ENCODE results near the gene ECHS1.

ECHS1 gene

DNA sequence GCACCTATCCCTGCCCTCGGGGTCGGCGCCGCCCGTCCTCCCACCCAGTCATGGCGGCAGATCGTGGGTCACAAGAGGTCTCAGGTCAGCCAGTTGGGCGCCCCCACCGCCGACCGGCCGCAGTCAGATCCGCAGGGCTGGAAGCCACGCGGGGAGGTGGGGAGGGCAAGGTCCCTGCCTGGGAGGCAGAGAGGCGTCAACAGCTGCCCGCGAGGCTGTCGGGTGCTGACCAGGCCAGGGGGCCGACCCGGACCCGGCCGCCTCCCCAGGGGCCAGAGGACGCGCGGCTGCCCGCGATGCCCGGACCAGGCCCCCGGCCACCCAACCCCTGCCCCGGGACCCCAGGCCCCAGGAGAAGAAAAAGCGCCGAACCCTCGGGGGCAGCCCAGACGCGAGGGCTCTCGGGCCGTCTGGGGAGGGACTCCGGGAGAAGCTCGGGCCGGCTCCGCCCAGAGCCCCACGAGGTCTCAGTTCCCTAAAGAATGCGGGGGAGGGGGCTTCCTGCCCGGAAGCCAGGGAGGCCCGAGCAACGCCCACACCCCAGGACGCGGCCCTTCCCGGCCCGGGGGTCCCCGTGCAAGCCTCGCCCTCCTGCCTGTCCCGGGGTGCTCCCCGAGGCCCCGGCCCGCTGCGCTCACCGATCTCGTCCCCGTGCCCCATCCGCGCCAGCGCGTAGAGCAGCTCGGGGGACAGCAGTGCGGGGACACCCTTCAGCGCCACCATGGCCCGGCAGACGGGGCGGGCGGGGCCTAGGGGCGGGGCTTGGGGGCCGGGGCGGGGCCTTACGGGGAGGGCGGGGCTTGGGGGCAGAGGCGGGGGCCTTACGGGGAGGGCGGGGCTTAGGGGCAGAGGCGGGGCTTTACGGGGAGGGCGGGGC, 15.6 kb downstream of the ECHS1 start, which contains the start of gene FUOM:
FUOM (minus strand) TSS at position 735 of the 877 bp plus-strand sequence; CDS start at position 723, 12 bp downstream.
- peak; percentile 32 for DNase-seq

DNA sequence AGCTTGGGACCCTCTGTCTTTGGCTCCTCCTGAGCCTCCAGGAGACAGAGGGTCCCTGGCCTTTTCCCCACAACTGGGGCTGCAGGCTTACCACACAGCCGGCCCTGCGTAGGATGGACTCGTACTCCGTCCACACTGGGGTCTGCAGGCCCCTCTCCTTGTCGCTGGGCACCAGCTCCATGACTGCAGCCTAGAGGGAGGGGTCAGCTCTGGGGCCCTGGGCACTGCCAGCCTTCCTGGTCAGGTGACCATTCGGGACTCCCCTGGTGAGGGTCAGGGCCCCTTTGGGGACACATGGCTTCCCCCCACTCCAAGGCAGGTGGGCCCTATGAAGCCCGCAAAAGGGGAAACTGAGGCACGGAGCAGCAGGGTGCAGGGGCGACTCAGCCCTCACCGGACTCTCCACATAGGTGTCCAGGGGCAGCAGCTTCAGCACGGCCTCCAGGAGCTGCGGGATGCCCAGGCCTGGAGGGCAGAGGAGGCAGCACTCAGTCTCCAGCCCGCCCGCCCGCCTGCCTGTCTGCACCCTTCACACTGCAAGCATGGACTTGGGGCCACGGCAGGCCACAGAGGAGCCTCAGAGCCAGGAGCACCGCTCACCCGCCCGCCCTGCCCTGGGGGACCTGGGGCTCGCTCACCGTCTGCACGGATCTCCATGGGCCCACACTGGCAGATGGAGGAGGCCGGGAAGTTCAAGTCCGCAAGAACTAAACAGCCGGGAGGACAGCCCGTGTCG, 16.4 kb downstream of the ECHS1 start:
- no peak for DNase-seq

DNA sequence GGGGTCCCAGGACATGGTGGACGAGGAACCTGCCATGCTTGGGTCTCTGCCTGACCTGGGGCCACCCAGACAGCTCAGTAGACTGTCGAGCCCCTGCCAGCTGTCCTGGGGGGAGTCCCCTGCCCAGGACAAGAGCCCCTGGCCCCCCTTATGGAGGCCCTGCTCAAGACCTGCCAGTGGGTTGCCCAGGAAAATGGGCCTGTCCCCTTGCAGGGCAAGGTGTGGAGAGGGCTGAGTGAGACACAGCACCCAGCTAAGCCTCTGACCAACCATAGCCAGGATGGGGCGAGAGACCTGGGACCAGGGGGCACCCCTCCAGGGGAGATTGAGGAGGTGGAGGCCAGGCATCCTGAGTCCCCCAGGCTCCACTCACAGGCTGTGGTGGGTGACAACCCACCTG, 17.2 kb downstream of the ECHS1 start:
- no peak for DNase-seq

DNA sequence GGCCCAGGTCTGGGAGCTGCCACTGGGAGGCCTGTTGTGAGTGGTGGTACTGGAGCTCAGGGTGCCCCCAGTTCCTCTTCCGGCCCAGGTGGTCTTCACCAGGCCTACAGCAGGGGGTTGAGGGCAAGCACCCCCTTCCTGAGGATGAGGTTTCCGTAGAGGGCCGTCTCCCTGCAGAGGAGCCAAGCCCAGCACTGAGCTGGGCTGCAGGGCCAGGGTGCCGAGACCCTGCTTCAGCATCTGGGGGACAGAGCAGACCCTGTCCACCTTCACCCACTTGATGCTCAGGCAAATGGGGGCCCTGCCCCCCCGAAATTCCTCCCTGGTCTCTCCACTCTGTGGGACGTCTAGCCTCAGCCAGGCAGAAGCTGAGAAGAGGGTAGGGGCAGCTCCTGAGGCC, 17.9 kb downstream of the ECHS1 start:
- DNase-seq = no peak

DNA sequence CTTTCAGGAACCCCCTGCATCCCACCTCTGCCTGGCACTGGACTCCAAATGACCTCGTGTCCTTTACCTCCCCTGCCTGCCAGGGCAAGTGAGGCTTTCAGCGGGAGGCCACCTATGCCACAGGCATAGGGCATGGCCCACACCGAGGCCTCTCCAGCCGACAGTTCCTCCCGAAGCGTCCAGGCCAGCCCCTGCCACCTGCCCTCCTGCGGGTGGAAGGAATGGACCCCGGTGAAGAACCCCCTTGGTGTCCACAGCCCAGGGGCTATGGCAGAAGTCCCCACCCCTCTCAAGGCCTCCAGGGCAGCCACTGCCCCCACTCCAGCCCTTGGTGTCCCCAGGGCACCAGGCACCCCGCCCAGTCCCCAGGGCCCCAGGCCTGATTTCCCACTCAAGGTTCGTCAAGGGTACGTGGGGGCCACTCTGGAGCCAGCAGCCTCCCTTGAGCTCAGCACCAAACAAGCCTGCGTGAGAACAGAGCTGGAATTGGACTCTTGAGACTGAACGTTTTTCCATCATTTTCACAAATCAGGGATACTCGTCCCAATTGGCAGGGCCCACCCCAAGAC, 18.4 kb downstream of the ECHS1 start:
- no peak for DNase-seq

DNA sequence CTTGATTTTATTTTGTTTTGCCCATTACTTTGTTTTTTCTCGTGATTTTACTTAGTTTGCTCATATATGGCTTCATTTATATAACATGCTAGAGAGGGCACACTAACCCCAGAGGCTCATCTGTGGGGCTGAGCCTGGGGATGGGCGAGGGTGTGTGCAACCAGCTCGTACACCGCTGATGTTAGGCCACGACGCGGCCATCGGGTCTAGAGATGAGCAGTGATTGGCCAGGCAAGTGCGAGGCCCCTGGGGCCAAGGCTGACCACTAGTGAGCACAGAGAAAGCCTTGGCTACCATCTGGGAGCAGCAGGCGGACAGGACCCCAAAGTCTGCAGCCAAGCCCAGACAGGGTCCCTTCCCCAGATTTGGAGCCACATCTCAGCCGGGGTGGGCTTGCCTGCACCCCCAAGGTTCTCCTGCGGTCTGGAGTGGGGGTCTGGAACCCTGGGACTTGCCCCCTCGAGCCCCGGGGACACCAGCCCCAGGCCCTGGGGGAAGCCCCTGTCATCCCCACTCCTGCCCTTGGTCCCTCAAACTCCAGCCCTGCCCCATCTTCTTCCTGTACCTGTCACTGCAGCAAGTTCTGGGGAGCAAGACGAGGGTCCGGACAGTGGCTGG, 19.1 kb downstream of the ECHS1 start:
- DNase-seq = no peak

DNA sequence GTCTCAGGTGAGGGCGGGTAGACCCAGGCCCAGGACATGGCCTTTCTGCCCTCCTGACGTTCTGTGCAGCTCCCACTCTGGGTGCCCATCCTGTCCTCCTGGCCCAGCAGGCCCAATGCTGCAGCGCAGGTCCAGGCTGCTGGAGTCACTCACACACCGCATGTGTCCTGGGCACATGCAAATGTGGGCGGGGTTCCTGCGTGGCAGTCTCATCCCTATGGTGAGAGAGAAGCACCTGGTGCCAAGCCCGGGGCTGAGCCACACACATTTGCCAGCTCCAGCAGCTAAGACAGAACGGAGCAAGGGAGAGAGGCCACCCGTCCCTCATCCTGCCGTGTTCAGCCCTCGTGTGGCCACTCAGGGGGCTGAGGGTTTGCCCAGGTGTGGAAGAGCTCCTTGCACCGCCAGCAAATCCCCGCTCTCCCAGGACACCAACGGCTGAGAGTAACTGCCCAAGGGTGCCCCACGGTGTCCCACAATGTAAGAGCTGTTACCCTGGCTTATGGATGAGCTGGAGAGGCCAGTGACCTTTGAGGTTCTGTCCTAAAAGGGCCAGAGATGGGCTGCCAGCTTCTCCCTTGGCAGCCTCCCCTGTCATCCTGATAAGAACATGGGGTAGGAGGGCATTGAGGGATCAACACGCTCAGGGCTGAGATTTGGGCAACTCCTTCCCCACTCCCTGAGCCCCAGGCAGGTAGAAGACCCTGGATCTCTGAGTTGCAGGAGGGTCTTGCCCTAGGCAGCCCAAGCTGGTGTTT, 19.8 kb downstream of the ECHS1 start:
- no peak for DNase-seq

DNA sequence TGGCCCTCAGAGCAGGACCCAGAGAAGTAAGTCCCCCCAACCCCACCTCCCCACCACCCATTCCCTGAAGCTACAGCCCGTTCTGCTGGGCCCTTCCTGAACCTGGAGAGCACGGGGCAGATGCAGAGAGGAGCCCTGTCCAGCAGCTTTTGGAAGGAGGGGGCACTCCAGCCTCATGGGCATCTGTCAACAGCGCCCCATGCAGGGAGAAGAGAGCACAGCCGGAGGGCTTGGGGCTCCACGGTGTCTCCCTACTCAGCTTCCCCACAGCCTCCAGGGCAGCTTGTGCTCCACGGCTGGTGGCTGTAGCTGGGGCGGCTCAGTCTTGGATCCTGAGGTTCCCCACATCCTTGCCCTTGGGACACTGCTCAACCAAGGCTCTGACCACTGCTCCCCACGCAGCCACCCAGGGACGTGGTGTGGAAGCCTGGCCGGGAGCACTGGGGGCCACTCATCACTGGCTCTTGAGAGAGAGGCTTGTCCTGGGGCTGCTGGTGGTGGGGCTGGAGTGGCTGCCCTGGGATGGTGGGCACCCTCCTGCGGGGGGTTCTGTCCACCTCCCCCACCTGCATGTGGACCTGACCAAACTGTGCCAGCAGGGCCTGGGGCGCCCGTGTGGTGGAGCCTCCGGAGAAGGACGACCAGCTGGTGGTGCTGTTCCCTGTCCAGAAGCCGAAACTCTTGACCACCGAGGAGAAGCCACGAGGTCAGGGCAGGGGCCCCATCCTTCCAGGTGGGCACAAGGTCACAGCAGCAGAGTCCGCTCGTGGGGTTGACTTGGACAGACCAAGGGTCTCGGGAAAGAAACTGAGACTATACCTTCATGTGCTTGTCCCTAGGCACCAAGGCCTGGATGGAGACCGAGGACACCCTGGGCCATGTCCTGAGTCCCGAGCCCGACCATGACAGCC, 21.5 kb downstream of the ECHS1 start:
- DNase-seq = no peak

DNA sequence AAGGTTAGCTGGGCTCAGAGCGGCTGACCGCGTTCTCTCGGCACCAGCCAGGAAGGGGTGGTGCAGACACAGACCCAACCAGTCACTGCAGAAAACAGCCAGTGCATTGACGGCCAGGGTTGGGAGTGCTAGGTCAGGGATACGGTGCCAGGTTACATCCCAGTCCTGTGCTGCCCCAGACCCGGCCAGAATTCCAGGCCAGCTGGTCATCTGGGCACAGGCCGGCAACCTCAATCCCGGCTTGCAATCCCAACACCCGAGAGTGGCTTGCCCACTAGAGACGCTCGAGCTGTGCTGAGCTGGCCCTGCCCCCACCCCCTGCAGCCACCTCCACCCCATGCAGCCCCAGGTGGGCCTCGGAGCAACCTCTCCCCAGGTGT, 22.2 kb downstream of the ECHS1 start:
- no peak for DNase-seq

DNA sequence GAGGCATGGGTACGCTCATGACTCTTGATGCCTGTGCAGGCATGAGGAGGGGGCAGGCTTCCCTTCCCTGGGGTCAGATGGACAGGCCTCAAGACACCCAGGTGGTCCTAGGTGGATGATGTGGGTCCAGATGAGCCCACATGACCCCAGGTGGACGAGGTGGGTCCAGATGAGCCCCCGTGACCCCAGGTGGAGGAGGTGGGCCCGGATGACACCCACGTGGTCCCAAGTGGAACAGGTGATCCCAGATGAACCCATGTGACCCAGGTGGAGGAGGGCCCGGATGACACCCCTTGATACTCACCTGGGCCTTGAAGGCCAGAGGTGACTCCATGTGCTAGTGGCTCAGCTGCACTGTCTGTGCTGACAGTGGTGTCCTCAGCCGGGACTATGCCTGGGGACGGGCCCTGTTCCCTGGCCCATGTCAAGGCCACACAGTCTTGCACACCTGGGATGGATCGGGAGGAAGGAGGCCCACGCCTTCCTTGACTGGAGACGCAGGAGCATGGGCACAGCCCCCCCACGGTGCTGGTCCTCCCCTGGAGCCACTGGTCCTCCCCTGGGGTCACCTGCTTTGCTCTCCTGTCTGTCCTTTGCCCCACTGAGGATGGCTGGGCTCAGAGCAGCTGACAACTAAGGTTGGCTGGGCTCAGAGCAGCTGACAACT, 22.7 kb downstream of the ECHS1 start:
- DNase-seq = no peak

DNA sequence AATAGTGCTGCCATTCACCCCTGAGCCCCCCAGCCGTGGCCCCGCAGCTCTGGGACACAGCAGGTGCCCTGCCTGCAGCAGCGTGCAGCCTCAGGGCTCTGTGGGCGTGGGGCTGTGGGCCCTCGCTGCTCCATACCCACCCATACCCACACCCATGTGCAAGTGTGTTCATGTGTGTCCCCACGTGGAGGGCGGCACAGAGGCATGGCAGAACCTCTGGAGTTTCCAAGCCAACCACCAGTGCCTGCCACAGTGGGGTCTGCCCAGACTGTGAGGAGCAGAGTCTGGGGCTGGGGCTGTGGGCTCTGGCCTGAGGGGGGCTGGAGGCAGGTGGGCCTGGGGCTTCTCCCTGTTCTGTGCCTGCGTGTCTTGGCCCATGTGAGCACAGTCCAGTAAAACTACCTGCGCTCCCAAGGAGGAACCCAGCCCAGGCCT, 23.6 kb downstream of the ECHS1 start:
- no peak for DNase-seq

DNA sequence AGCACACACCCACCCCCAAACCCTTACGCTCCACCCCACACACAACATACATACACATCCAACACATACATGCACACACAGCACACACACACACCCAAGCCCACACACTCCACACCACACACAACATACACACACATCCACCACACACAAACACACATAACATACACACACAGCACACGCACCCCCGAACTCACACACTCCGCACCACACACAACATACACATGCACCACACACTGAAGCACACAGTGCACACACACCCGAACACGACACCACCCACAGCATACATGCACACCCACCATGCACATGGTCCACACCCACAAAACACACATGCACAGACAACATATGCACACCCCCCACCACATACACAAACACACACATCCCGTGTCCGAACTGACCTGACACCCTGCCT, 24.0 kb downstream of the ECHS1 start:
- DNase-seq = no peak

DNA sequence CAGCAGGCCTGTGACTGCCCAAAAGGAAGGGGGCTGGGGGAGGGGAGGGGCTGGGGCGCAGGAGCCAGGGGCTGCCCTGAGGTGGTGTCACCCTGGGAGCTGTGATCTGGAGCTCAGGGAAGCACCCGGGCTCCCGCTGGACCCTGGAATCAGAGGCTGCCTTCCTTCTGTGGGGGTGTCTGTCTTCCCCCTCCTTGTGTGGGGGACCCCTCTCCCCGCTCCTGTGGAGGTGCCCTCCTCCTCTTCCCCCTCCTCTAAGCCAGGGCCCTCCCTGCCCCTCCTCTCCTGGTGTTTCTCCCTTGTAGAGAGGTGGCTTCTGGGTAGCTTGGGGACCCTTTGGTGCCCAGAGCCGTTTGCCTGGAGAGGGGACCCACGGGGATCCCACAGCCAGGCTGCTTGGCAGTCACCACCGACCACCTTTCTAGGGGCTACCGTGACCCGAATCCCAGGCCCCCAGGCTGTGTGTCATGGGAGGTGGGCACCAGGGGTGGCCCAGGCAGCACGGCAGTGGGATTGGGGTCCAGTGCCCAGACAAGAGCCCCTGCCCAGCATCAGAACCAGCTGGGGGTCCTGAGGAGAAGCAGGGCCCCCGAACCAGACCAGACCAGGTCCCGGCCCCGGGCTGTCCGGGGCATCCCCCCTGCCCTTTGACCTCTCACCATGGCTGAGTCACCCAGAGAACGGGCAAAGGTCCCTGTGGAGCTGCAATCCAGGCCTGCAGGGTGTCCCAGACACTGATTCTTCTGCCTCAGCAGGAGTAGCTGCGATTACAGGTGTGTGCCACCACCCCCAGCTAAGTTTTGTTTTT, 25.2 kb downstream of the ECHS1 start:
- no peak for DNase-seq

DNA sequence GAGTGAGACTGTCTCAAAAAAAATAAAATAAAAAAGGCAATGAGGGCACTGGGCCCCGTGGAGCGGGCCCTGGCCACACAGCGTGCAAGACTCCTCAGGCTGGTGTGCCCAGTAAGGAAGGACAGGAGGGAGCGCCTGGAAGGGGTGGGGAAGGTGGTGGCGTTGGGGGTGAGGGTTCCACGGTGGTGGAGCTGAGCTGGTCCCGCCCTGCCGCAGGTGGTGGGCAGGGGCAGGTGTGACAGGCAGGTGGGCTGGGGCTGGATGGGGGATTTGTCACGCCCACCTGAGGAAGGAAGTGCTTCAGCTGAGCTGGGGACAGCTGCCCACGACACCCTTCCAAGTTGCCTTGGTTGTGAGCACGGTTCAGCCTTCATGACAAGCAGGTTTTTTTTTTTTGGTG, 26.7 kb downstream of the ECHS1 start:
- no peak for DNase-seq

DNA sequence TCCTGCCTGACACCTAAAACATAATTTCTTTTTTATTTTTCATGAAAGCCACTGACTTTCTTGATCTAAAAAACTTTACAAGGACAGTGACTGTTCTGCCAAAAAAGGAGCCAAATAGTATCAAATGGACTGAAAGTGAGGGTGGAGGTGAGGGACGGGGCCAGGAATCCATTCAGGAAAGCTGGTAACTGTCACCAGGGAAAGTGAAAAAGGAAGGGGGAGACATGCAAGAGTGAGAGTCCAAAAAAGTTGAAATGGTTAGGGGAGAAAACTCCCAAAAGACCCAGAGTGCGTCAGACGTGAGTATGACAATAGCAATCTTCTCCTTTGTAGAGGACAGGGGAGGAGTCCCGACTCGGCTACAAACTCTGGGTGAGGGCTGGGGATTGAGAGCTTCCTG, 28.9 kb downstream of the ECHS1 start:
- DNase-seq = no peak

DNA sequence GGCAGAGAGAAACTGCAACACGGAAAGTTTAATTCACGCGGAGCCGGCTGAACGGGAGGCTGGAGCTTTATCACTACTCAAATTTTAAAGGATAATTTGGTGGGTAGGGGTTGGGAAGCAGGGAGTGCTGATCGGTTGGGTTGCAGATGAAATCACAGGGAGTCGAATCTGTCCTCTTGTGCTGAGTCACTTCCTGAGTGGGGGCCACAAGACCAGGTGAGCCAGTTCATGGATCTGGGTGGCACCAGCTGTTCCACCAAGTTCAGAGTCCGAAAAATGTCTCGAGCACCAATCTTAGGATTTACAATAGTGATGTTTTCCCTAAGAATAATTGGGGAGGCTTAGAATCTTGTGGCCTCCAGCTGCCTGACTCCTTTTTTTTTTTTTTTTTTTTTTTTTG, 29.6 kb downstream of the ECHS1 start:
- DNase-seq = no peak

DNA sequence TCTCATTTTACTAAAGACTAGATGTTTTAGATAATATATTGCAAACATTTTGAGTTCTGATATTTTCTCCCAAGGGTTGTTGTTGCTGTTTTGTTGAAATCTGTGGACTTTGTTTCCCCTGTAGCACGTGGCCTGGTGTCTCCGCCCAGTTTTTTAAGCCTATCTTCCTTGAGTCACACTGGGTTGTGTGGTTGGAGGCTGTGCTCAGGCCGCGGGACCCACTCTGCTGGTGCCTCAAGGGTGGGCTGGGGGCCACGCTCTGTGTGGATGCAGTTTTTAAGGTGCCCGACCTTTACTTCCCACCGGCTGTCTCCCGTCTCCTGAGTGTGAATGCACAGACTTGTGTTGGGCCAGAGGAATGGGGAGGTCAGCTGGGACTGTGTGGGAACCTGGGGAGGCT, 30.2 kb downstream of the ECHS1 start:
- no peak for DNase-seq

DNA sequence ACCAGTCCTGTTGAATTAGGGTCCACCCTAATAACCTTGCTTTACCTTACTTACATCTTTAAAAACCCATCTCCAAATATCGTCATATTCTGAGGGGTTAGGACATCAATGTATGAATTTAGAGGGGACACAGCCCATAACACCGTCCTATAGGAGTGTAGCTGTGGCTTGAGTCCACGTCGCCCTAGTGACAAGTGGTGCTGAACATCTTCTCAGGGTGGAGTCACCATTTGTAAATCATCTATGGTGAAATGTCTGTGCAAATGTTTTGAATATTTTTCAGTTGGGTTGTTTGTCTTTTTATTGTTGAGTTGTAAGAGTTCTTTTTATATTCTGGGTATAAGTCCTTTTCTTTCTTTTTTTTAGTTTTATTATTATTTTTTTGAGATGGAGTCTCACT, 31.2 kb downstream of the ECHS1 start:
- DNase-seq = no peak

DNA sequence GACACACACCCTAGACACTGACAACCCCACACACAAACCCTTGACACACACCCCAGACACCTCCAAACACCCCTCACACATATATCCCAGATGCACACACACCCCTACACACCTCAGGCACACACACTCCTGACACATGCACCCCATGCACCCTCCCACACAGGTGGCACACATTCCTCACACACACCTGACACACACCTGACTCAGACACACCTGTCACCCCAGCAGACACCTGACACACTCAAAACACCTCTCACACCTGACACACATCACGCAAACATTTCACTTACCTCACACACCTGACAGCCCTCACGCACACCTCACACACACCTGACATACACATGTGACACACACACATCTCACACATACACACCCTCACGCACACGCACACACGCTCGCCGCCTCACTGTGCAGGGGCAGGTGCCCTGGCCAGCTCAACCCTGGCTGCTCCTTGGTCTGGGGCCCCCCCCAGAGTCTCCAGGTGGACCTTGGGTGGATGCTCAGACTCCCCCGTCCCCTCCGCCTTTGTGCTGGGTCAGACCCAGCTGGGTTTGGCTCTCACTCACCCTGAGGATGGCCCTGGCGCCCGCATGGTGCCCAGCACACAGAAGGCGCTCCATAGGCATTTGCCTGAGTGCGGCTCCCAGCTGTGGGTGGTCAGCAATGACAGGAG, 33.3 kb downstream of the ECHS1 start:
- DNase-seq = no peak

Data from hematopoietic multipotent progenitor cell treated with erythropoietin and hydrocortisone succinate and interleukin-3 and kit ligand, for 8 days (in vitro differentiated cells).